Tibial nerve (tissue), 3 donors: ENCODE measurements around the gene RNF214.

Source experiments
- CTCF ChIP-seq, 5 experiments: fragments of 200-600 bp in 3 of 5; fragments of 450-650 bp in 2 of 5; sonication (generic) in 3 of 5; IDR thresholded peaks; one replicate each; pipeline ENCODE4 v1.5.1; 2016 to 2019; ENCODE audit warnings: antibody characterized with exemption in 5 of 5, mild to moderate bottlenecking in 3 of 5, moderate library complexity in 2 of 5
- POLR2A ChIP-seq, 2 donors: fragments of 450-650 bp; IDR thresholded peaks; one replicate each; pipeline ENCODE4 v1.6.1; 2017; ENCODE audit warnings: antibody characterized with exemption in 2 of 2, mild to moderate bottlenecking in 2 of 2, moderate library complexity in 2 of 2

- TF ChIP-seq CTCF (IDR thresholded peaks at IDR 0.05) (no peak), POLR2A (IDR thresholded peaks at IDR 0.05) (no peak)
These were observed 54.1 kb downstream of the RNF214 start for GRCh38 chr11:117286588-117286987.
